Measurements from ENCODE around the gene LCE4A.
"Not testable (repeated sequence)": the region's sequence is repeated elsewhere in the genome, so short reads cannot be mapped to it uniquely, and the experiment has no call there.

The LCE4A gene

DNA sequence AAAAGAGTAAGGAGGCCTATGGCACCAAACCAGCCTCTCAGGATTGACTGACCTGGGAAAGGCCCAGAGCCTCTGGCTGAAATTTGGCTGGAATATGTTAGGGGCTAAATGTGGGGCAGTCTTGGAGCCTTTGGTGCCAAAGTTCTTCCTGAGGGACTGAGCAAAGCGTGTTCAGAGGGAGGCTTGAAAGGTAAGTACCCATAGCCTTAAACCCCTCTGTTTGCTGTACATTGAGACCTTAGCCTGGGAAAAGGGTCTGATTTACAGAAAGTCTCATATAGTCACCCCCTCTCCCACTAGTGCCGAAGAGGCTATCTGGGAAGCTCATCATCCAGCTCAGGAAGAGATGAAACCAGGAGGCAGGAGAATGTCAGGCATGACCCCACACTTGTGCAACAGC lies at the start of gene LCE4A:
TSS of gene LCE4A (plus strand) at position 301 of the 400 bp plus-strand sequence. CDS start 916 bp downstream, outside the sequence.
- DNase-seq = no peak

- no peak for DNase-seq
Measured at GRCh38 chr1:152658649-152659048, 49.3 kb upstream of the LCE4A start.

- no peak for DNase-seq
Measured at GRCh38 chr1:152663098-152663497, 44.9 kb upstream of the LCE4A start, which contains the start of gene LCE2D. LCE2D (plus strand) TSS chr1:152663380; CDS start chr1:152664106, 726 bp downstream.

- DNase-seq = not testable (repeated sequence)
Measured at GRCh38 chr1:152666171-152666570, 41.8 kb upstream of the LCE4A start.

DNA sequence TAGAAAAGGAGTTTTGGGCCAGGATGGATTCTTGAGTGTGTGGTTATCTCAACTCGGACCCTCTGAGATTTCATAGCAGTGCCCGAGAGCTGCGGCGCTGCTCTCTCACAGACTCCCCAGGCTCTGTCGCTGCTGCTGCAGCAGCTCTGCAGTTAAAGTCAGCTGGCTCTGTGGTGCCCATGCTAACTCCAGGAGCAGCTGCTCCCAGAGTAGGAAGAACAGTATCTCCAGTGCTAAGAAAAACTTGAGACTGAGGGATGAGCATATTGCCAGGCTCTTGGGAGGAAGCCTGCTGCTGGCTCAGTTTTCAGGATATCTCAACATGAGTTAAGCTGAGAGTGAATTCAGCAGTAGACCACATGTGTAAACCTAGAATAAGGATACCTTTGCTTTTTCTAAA lies 40.3 kb upstream of the LCE4A start:
- no peak for DNase-seq

DNA sequence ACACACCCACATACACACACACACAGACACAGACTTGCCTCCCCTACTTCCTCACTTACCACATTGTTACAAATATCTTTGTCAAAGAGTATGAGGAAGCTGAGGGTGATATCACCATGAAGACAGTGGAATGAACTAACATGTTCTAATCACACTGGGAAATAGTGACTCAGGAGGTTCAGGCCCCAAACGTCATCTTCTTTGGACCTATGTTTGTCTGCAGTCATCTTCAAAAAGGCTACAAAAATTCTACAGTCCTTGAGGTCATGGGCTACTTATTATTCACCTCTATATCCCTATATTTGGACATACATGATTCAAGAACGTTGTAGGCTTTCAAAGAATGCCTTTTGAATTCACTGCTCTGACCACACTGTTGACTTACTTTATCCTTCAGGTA lies 34.9 kb upstream of the LCE4A start:
- no peak for DNase-seq

GRCh38 chr1:152674983-152675382 lies 33.0 kb upstream of the LCE4A start, which contains the start of gene LCE2C:
LCE2C (plus strand) TSS chr1:152675279; CDS start chr1:152676016, 737 bp downstream.
- not testable (repeated sequence) for DNase-seq

- no peak for DNase-seq
Measured at GRCh38 chr1:152679459-152679858, 28.5 kb upstream of the LCE4A start.

DNA sequence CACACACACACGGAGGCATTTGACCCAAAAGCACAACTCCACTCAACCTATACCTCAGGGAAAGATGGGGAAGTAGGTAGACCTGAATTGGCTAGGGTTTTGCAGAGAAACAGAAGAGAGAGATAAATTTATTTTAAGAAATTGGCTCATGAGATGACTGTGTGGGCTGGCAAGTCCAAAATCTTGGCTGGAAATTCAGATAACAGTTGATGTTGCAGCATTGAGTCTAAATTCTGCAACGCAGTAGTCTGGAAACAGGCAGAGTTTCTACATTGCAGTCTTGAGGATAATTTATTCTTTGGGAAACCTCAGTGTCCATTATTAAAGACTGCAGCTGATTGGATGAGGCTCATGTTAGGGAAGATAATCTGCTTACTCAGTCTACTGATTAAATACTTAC lies 26.3 kb upstream of the LCE4A start:
- DNase-seq = no peak

DNA sequence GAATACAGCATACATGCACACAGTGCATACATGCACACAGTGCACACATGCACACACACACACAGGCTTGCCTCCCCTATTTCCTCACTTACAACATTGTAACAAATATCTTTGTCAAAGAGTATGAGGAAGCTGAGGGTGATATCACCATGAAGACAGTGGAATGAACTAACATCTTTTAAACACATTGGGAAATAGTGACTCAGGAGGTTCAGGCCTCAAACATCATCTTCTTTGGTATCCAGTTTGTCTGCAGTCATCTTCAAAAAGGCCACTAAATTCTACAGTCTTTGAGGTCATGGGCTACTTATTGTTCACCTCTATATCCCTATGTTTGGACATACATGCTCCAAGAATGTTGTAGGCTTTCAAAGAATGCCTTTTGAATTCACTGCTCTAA lies 24.1 kb upstream of the LCE4A start:
- DNase-seq = no peak

DNA sequence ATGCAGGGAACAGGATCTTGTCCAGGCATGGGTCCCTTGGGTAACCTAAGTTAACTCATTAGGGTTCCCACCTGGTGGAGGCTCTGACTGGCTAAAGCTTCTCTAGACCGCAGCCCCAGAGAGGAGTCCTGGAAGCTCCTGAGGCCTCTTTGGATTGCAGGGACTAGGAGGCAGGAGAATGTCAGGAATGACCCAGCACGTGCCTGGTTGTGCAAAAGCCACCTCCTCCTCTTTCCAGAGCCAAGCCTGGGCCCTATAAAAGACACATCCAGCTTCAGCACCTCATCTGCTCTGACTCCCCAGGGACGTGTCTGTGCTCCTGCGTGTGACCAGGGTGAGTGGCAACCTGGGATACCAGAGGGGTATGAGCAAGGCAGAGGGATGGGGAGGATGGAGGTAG lies 22.1 kb upstream of the LCE4A start, which contains the start of gene LCE2B:
TSS of gene LCE2B (plus strand) at position 301 of the 400 bp plus-strand sequence. CDS start 721 bp downstream, outside the sequence.
- not testable (repeated sequence) for DNase-seq

GRCh38 chr1:152697701-152698600 lies 10.0 kb upstream of the LCE4A start, which contains the start of gene LCE2A:
LCE2A (plus strand) TSS chr1:152698345; CDS start chr1:152698902, 557 bp downstream.
- no peak for DNase-seq

- no peak for DNase-seq
Measured at GRCh38 chr1:152699746-152700145, 8.2 kb upstream of the LCE4A start.

DNA sequence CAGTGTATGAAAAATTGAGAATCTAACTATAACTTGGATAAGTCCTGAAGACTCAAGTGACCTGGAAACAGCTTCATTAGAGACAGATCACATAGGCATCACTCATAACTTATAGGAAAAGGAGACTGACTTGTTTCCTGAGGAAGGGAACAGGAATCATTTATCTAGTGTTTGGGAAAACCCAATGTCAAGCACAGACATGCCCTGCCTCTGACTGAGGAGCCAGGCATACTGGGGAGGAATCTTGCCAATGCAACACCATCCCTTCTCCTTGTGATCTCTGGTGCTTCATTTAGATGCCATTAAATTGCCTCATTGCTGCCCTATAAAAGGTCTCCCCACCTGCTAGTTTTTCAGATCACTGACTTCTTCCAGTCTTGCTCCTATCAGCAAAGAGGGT lies 10.3 kb downstream of the LCE4A start:
- no peak for DNase-seq

GRCh38 chr1:152725261-152725660 lies 17.3 kb downstream of the LCE4A start:
- no peak for DNase-seq

DNA sequence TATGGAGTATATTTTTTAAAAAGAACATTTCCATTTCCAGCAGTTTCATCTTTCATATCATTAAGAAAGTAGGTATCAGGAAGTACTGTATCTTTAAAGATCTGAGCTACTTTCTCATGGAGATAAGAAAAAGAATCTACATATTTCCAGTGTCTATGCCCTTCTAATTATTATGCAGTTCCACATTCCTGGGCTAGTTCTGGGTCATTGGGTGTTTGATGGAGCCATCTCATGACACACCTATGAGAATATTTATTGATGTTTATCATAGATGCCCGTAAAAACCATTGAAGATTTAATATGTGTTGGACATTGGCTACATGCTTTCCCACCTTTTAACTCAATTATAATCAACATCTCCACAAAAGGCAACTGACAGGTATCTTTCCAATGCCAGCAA lies 21.0 kb downstream of the LCE4A start:
- no peak for DNase-seq

DNA sequence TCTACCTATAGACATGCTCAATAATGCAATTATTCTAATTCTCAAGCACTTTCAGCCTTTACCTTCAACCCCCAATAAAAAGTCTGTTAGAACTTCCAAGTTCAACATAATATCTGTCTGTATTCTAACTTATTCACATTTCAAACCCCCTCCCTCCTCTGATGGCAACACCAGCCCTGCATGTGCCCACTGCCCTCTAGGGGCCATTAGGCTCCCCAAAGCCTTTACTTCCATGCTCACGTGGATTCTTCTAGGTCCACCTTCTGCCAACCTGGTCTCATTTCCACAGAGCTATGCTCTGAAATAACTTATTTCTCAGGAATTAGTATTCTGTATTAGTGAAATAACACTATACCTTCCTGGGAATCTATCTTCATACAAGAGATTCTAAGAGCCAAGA lies 27.7 kb downstream of the LCE4A start:
- DNase-seq = no peak

DNA sequence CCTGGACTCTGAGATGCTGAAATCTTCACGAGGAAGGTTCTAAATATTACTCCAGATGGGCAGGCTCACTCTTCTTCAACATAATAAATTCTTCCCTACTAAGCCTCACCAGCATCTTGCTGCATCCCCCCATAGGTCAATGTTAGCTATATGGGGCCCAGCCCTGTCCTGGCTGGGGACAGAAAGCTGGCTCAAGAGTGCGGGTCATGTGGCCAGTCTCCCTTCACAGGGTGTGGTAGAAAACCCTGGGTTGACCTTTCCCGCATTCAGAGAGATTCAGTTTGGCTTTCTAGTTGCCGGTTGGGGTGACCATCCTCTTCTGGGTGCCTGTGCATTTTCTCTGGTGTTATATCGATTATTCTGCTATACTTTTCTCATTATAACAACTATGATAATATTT lies 30.0 kb downstream of the LCE4A start:
- no peak for DNase-seq

- no peak for DNase-seq
Measured at GRCh38 chr1:152739841-152740240, 31.9 kb downstream of the LCE4A start.

DNA sequence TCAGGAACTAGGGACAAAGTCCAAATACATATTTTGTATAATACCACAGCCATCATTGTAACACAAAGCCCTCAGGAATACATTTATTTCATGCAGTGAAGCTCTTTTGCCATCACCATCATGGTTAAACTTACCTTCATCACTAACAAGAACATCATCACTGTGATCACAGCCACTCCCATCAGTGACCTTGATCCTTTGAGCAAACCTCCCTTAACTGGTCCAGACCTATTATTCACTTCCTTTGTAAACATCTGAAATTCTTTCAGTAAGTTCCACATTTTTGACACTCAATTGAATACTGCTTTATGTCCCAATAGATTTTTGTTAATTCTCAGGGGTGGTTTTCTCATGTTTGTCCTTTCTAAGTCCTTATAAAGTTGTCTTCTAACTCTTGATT lies 33.7 kb downstream of the LCE4A start:
- DNase-seq = no peak

GRCh38 chr1:152743371-152744145 lies 35.6 kb downstream of the LCE4A start:
- no peak for DNase-seq

DNA sequence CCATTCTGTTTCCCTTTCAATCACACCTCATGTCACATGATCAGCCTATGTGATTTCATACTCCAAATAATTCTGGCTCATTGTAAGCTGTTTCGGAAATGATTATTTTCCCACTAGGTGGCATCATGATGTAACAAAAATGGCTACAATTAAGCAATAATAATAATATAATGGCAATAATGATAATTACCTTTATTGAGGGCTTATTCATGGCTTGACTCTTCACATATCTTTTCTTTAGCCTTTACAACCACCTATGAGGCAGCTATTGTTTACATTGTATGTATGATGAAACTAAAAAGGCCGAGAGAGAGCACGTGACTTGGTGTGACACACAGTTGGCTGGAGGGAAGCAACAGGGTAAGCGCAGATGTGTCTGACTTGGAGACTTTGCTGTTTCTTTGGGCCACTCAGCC lies 37.3 kb downstream of the LCE4A start:
- DNase-seq = no peak

- DNase-seq = no peak
Measured at GRCh38 chr1:152745765-152746444, 37.9 kb downstream of the LCE4A start.
